ENCODE results near the gene OR13C9.

The OR13C9 gene

DNA sequence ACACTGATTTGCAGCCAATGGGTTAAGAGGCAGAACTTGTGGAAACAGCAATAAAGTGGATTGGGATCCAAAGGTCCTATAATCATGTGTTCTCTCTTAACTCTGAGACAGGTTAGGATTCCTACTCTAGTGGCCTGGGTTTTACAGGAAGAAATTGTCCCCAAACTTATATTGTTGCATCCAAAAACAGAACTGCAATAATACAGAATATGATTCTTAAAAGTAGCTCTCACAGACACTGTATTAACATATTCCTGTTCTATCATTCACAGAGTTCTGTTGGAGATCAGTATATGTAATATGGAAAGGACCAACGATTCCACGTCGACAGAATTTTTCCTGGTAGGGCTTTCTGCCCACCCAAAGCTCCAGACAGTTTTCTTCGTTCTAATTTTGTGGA, 49.1 kb downstream of the OR13C9 start, which contains the start of gene OR13C8:
Gene OR13C8 (plus strand): TSS at position 301 of the 400 bp plus-strand sequence. CDS start 0 bp downstream, at position 301.
- ATAC-seq, result no peak

More for the DNA sequence above, 49.1 kb downstream of the OR13C9 start, which contains the start of gene OR13C8:
- no peak for TF ChIP-seq RARB (CRISPR knock-in tag; IDR thresholded peaks at IDR 0.05)
- TF ChIP-seq BACH2 (CRISPR knock-in tag; IDR thresholded peaks at IDR 0.05; ENCODE audit: borderline replicate concordance), result no peak
- no peak for TF ChIP-seq ZNF8 (CRISPR knock-in tag; IDR thresholded peaks at IDR 0.05)
- TF ChIP-seq PPARA (CRISPR knock-in tag; IDR thresholded peaks at IDR 0.05; ENCODE audit: borderline replicate concordance), result no peak
- TF ChIP-seq TCF4 (CRISPR knock-in tag; IDR thresholded peaks at IDR 0.05; ENCODE audit: borderline replicate concordance), result no peak
- TF ChIP-seq TOX (CRISPR knock-in tag; IDR thresholded peaks at IDR 0.05; ENCODE audit: borderline replicate concordance), result no peak
- no peak for TF ChIP-seq ZNF565 (CRISPR knock-in tag; conservative IDR thresholded peaks at IDR 0.05; ENCODE audit: low read depth)
- TF ChIP-seq, protein P1, sequence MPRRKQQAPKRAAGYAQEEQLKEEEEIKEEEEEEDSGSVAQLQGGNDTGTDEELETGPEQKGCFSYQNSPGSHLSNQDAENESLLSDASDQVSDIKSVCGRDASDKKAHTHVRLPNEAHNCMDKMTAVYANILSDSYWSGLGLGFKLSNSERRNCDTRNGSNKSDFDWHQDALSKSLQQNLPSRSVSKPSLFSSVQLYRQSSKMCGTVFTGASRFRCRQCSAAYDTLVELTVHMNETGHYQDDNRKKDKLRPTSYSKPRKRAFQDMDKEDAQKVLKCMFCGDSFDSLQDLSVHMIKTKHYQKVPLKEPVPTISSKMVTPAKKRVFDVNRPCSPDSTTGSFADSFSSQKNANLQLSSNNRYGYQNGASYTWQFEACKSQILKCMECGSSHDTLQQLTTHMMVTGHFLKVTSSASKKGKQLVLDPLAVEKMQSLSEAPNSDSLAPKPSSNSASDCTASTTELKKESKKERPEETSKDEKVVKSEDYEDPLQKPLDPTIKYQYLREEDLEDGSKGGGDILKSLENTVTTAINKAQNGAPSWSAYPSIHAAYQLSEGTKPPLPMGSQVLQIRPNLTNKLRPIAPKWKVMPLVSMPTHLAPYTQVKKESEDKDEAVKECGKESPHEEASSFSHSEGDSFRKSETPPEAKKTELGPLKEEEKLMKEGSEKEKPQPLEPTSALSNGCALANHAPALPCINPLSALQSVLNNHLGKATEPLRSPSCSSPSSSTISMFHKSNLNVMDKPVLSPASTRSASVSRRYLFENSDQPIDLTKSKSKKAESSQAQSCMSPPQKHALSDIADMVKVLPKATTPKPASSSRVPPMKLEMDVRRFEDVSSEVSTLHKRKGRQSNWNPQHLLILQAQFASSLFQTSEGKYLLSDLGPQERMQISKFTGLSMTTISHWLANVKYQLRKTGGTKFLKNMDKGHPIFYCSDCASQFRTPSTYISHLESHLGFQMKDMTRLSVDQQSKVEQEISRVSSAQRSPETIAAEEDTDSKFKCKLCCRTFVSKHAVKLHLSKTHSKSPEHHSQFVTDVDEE (CRISPR knock-in tag; IDR thresholded peaks at IDR 0.05), result no peak
- no peak for TF ChIP-seq SNAI2 (CRISPR knock-in tag; IDR thresholded peaks at IDR 0.05)

Measured in SK-N-SH treated with all-trans-retinoic acid at 6 μM for 48 hours (cell line).